NCI-H1694 treated with DMSO at 0.1 percent for 48 hours (cell line): ENCODE measurements around the gene GNAS-AS1.
"Not testable (repeated sequence)": the region's sequence is repeated elsewhere in the genome, so short reads cannot be mapped to it uniquely, and the experiment has no call there.

Experiments used
- DNase-seq: peaks from one replicate; lab custom pipeline; 2025; lab: John Stamatoyannopoulos, UW

The GNAS-AS1 gene

DNA sequence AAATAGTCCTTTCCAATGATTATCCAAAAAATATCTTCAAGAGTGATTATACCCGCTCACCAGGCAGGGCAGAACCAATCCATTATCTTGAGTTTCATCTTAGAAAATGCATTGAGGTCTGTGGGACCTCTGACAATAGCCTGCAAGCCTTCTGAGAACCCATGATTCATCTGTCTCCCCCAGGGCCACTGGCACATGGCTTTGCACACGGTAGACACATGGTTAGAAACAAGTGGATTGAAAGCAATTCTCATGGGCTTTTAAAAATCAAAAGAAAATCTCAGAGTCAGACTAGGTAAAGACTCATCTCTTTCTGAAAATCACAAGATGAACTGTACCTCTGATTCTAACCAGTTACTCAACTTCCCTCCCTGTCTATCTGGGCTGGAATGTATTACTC lies 15.5 kb downstream of the GNAS-AS1 start:
- no peak for DNase-seq

DNA sequence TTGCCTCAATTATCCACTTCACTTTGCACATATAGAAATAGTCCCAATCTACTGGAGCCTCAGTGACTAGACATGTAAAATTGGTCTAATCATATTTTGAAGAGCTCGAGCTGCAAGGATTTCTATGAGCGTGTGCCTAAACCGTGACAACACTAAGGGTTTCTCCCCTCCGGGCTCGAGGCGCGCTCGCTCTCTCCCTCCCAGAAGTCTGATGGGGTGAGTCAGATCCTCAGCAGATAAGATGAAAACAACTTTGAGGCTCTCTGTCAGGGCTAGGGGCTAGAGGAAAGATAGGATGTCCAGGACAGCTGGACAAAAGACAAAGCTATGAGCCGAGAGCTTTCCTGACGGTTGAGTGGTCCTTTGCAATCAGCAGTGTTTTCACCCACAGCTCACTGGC lies 16.8 kb downstream of the GNAS-AS1 start:
- DNase-seq, result no peak

DNA sequence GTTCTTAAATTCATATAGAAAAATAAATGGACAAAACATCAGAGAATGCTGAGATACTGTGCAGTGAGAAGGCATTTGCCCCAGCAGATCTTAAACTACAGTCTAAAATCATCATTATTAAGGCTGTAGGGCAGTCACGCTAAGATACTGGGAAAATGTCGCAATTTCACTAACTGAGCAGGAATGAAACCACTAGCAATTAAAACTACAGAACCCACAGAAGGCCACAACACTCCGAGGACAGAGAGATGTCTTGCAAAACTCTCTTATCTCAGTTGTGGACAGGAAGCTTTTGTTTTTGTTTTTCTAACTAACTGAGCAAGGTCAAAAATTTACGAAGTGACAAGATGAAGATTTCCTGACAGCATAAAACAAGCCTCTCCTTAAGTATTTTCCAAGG lies 18.2 kb downstream of the GNAS-AS1 start:
- DNase-seq, result no peak

DNA sequence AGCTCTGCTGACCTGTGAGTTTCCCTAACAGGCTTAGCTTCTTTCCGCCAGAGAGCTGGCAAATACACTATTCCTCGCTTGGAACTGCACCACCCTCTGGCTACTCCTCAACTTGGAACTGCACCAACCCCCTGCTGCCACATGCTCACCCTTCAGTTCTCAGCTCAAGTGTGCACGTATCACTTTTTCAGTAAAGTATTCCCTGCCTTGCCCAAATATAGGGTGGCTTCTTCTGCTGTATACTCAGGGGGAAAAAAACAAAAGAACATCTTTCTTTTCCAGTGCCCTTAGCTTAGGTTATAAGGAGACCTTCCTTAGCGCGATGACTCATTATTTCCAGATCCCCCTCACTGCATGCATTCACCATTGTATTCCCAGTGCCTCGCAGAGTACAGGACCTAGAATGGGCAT lies 21.2 kb downstream of the GNAS-AS1 start:
- no peak for DNase-seq

DNA sequence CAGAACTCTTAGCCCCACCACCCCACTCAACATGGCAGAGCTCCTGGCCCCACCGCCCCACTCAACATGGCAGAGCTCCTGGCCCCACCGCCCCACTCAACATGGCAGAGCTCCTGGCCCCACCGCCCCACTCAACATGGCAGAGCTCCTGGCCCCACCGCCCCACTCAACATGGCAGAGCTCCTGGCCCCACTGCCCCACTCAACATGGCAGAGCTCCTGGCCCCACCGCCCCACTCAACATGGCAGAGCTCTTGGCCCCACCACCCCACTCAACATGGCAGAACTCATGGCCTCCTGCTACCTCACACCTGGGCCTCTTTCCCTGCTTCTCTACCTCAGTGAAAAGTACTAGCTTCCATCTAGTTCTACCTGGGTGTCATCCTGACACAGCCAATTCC lies 21.9 kb downstream of the GNAS-AS1 start:
- DNase-seq, result not testable (repeated sequence)

DNA sequence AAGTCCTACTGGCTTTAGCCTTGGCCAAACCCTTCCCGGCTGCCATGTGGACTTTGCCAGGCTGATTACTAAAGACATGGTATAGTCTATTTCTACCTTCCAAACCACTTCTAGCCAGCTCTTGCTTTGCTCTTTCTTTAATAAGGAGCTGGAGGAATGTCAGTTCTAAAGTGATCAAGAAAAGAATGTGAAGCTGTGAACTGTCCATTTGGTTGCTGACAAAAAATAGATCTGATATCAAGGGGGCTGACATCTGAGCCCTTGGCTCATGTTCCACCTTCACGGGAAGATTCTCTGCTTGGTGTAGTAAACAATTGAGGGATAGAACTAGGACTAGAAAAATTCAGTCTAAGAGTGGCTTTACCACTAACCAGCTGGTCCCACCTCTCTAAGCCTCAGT lies 22.6 kb downstream of the GNAS-AS1 start:
- no peak for DNase-seq

GRCh38 chr20:58826271-58826670 lies 24.4 kb downstream of the GNAS-AS1 start:
- DNase-seq, result no peak

GRCh38 chr20:58825450-58825849 lies 25.3 kb downstream of the GNAS-AS1 start:
- DNase-seq, result no peak

DNA sequence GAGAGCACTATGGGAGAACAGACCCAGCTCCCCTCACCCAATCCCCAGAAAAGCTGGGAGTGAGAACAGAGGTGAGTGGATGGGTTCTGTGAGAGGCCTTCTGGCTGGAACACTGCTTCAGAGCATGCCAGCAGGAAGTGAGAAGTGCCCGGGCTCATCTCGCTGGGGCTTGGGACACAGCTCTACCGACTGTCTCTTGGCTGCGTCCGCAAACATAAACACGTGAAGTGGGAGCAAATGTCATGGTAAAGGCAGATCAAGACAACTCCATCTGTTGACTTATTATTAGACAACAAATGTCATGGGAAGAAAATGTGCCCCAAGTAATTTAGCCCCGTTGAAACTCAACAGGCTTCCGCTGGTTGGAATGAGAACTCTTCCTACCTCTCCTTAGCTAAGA lies 25.9 kb downstream of the GNAS-AS1 start:
- DNase-seq, result no peak

DNA sequence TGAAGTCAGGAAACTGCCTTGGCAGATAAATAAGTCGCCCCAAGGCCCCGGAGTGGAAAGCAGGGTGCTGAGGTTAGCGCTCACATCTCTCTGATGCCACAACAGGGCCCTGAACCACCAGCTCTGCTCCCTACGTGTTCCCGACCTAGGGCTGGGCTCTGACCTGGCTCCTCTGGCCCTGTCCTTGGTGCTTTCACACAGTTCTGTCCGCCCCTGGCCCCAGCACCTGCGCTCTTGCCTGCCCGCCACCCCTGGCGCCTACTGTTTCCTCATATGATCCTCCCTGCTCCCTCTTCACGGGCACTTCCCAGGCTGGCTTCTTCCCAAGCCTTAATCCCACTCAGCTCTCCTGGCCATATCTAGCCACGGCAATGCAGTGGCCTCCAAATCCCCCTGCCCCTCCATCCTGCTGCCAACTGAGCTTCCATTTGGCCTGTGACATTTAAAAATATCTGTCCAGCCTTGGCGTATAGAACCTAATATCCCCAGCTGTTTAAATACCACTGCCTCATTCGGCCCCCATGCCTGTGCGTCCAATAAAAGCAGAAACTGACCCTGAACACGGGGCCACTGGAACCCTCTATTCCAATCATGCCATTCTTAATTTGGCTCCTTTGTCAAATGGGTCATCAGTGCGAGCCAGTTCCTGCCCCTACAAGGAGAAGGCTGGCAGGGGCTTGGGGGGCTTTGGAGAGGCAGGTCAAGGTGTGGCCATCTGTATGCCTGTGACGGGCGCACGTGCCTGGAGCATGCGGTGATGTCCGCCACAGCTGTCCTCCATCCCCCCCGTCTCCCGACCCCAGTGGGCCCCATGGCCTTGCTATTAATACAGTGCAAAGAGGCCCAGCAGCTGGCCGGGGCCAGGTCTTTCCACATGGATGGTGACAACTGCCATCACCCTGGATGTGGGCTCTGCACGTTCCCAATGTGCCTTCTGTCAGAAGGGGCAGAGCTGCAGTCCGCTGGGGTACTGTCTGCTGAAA lies 27.7 kb downstream of the GNAS-AS1 start:
- DNase-seq, result no peak

GRCh38 chr20:58822149-58822548 lies 28.6 kb downstream of the GNAS-AS1 start:
- DNase-seq, result no peak

- DNase-seq, result not testable (repeated sequence)
These were observed 30.2 kb downstream of the GNAS-AS1 start for GRCh38 chr20:58820515-58820914.

DNA sequence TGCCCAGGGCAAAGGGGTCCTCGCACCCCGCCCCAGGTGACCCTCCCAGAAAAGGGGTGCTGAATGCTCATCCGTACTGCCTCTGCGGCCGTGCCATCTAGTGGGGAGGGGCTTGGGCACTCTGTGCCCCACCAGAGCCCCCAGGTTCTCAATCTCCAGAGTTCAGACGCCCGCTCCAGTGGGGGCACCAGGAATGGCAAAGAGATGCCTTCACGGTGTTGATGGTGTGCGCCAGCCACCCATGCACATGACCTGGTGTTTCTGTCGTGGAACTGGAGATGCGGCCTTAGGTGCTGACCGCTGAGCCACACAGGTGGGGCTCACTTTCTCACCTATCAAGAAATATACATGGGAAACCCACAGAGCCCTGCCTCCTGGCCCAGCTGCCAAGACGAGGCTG lies 30.8 kb downstream of the GNAS-AS1 start:
- DNase-seq, result no peak

DNA sequence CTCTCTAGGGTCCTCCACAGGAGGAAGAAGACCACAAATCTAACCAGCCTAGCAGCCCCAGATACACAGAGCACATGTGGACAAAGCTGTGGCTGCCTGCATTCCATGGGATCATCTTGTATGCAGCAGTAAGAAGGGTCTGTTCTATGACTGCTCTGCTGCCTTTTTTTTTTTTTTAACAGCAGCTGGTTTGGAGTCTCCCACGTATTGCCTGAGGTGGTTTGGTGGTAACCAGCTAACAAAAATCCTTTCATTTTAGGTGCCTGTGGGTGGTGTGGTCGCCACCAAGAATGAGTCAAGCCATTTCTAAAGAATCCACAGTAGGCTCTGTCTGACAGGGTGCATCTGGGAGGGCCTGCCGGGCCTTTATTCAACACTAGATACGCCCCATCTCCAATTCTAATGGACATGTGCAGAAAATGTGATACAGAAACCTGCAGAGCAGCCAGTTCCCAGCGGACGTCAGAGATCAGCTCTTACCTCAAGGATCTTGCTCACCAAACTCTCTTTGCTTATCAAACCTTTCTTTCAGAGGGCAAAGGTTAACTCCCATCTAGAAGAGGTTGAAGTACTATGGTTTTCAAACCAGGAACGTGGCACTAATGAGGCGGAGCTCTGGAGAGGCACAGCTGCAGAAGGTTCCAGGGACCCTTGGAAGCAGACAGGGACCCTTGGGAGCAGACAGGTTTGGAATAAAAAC lies 32.0 kb downstream of the GNAS-AS1 start:
- no peak for DNase-seq

- DNase-seq, result no peak
These were observed 33.0 kb downstream of the GNAS-AS1 start for GRCh38 chr20:58817748-58818147.

DNA sequence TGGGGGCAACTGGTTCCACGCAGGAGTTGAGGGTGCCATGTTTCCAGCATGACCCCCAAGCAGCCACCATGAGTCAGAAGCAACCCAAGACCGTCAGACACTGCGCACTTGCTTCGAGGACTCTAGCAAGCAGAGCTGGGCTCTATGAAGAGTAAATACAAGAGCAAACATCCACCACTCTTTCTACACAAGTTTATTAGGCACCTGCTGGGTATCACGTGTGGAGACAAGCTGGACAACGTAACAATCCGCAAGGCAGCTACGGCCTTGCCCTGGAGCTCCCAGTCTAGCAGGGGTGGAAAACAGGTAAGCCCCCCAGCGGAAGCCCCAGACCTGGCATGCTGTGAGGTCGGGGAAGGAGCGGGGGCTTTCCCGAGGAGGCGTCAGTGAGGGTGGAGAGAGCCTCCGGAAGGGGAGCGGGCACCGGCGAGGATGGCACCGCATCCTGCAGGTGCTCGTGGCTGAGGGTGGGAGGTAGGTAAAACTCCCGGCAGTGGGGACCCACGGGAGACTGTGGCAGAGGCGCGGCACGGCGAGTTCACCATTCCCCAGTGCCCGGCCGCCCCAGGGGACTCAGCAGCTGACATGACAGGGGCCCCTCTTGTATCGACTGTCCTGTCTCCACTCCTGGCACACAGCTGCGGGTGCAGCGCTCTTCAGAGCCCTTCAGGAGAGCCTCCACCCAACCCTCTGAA lies 33.6 kb downstream of the GNAS-AS1 start:
- no peak for DNase-seq

GRCh38 chr20:58816051-58816450 lies 34.7 kb downstream of the GNAS-AS1 start:
- no peak for DNase-seq

DNA sequence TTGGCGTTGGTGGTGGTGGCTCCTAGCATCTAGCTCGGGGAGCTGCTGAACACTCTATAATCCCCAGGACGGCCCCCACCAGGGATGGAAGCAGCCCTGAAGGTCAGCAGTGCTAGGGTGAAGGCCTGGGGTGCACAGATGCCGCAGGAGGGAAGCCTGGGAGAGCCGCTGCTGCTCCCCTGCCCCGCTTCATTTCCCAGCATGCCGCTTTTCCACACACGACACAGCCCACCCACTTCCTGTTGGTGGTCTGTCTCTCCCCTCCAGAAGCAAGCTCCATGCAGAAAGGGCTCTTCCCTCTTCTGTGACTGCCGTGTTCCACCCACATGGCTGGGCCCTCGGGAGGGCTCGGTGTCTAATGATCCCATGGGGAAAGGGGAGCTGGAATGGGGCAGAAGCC lies 35.3 kb downstream of the GNAS-AS1 start:
- no peak for DNase-seq

DNA sequence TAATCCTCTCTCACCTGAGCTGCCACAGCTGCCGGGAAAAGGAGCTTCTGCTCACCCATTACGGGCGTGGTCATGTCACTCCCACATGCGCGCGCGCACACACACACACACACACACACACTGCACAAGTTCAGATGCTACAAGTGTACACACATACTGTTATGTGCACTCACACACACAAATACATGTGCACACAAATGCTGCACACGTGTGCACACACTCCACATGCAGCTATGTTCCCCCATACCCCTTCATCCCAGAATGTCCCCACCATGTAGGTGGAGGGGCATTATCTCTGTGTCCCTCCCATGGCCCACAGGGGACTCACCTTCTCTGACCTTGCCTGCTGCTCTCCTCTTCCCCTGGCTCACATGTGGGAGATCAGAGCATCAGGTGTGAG lies 37.3 kb downstream of the GNAS-AS1 start:
- no peak for DNase-seq

GRCh38 chr20:58811334-58811733 lies 39.4 kb downstream of the GNAS-AS1 start:
- DNase-seq, result no peak

DNA sequence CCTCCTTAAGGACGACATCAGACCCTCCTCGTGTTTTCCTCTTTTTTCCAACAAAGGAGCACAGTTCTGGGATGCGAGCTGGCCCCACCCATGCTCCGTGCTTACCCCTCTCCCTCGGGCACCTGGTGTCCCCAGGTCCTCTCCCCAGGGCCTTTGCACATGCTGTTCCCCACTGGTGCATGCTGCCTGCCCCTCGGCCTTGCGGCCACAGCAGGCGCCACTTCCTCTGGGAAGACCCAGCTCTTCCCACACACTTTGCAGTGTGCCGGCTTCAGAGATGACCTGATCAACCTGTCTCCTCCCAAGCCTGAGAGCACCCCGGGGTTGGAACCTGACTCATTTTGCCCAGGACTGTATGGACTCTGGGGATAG lies 39.8 kb downstream of the GNAS-AS1 start:
- DNase-seq, result no peak

- no peak for DNase-seq
These were observed 40.4 kb downstream of the GNAS-AS1 start for GRCh38 chr20:58810116-58810878.
